Stimulated activated CD4-positive, alpha-beta T cell treated with anti-CD3 and anti-CD28 coated beads, Interleukin-4, amount 100 ng/mL, for 4 hours (primary cell): ENCODE results near the gene HDAC3.
A peak's percentile ranks its signal among the peaks of the same experiment; 100 is the strongest.

Experiments
- DNase-seq, 2 experiments: peaks; one replicate each; pipeline ENCODE4 v3.0.0-alpha.2; 2020

The HDAC3 gene

GRCh38 chr5:141636413-141637122 lies at the start of gene HDAC3, which contains the start of gene RELL2:
Gene HDAC3 (minus strand): TSS chr5:141636849. CDS start chr5:141636790, 59 bp downstream.
Gene RELL2 (plus strand): TSS chr5:141636997. CDS start chr5:141638226, 1,229 bp downstream.
- peak; percentile 90 to 95 for DNase-seq

DNA sequence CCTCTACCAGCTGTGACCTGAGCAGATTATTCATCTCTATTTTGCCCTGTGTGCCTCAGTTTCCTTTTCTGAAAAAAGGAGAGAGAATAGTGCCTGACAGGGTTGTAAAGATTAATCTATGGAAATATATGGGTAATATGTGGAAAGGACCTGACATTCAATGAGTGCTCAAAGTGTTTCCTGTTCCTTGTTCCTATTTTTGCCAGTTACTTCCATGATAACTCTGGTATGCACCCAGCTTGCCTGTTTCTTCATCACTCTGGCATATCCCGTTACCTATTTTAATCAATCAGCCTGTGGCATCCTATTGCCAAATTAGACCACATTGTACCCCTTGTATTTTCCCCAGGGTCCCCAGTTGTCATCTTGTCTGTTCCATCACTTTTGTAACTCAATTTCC lies 48.9 kb upstream of the HDAC3 start:
- DNase-seq, result no peak

GRCh38 chr5:141683596-141684141 lies 47.0 kb upstream of the HDAC3 start:
- DNase-seq, result no peak

GRCh38 chr5:141681695-141682641 lies 45.3 kb upstream of the HDAC3 start, which contains the start of gene ARAP3:
Gene ARAP3 (minus strand): TSS chr5:141682230. CDS start chr5:141680486, 1,744 bp downstream.
- DNase-seq, result peak; percentile 17 to 40

DNA sequence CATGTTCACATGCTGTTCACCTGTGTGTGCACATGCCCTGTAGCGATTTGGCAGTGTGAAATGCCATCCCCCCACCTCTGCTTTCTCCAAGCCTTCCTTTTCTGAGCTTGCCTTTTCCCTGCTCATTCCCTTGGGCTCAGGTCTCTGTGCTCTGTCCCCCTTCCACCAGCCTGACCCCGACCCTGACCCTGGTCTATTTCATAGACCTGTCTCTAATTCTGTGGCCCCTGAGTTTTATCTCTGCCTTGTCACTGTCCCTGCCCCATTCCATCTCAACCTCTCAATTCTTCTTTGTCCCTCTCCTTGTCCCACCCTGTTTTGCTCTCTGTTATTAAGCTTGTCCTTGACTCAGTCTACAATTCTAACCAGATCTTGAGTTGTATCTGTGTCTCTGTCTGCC lies 44.6 kb upstream of the HDAC3 start:
- DNase-seq, result no peak

- no peak for DNase-seq
Measured at GRCh38 chr5:141680751-141681201, 44.1 kb upstream of the HDAC3 start.

DNA sequence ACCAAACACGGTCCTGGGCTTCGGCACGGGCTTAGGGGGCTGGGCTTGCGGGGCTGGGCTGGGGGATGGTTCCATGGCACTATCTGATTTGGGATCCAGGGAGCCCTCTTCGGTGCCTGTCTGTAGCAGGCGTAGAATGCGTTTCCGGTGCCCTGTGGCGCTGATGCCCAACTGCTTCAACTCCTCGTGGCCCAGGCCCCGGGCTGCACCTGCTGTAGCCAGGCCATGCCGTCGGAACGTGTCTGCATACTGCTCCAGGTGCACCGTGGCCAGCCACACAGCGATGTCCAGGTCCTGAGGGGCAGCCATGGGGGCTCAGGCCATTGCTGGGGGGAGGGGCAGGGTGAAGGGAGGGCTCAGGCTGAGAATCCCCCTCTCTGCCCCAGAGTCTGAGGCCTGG lies 43.5 kb upstream of the HDAC3 start:
- DNase-seq, result no peak

DNA sequence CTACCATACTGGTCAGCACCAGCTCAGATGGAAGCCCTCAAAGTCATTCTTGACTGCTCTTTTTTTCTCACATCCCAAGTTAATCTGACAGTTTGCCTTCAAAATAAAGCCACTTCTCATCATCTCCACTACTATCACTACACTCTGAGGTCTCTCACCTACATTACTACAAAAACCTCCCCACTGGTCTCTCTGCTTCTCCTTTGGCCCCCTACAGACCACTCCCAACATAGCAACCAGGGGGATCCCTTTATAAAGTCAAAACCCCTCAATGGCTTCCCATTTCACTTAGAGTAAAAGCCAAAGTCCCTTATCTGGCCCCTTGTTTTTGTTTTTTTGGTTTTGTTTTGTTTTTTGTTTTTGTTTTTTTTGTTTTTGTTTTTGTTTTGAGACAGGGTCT lies 40.8 kb upstream of the HDAC3 start:
- DNase-seq, result no peak

- DNase-seq, result no peak
Measured at GRCh38 chr5:141675672-141676071, 39.0 kb upstream of the HDAC3 start.

DNA sequence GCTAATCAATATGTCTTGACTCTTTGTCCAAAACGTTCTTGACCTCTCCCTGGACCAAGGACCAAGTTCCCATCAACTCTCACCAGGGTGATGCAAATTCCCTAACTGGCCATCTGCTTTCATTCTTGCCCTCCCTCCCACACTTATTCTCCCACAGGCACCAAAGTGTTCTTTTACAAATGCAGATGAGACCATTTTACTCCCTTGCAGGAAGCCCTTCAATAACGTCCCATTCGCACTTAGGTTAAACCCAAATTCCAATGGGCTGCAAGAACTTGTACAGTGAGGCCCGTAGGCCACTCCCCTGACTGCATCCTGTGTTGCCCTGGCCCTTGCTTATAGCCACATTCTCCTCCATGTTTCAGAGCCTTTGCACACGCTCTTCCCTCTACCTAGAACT lies 38.1 kb upstream of the HDAC3 start:
- no peak for DNase-seq

GRCh38 chr5:141672841-141673813 lies 36.5 kb upstream of the HDAC3 start:
- DNase-seq, result no peak

DNA sequence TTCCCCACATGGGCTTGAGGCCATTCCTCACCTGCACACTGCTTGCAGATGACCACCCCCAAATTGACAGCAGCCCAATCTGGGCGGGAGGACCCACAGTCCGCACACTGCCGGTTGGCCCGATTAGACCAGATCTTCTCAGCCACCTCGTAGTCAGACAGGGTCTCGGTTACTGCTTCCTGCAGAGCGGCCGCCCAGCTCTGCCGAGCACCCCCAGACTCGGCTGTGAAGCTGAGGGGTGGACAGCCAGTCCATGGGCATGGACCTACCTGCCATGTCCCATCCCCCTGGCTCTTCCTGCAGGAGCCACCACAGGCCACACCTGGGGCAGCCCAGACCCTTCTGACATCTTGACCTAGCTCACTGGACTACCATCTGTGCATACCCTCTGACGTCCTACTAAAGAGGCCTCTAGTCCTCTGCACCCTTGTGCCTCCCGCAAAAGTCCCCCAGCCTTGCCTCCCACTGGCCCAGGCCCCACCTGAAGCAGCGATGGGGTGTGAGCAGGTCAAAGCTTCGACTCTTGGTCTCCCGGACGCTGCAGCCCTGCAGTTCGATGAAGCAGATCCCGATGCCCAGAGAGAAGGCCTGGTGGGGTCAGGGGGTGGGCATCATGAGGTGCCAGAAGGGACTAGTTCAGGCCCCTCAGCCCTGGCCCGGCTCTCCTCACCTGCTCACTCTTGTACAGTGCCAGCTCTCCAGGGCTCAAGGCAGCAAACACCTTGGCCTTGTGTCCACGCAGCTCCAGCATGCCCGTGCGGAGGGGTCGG lies 35.6 kb upstream of the HDAC3 start:
- no peak for DNase-seq

DNA sequence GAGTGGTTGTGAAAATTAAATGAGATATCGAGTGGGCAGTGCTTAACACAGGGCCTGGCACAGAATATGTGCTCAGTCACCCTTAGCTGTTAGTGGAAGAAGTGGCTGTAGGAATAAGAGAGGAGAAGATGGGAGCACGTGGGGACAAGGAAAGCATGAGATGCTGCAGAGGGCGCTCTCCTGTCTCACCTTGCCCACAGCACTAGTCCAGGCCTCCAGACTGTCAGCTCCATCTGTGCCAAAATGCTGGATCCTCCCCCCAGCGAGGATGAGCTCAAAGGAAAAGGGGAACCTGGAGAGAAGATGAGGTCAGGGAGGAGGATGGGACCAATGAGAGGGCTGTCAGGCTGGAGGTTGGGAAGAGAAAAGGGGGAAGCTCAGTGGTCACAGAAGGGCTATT lies 32.9 kb upstream of the HDAC3 start:
- no peak for DNase-seq

DNA sequence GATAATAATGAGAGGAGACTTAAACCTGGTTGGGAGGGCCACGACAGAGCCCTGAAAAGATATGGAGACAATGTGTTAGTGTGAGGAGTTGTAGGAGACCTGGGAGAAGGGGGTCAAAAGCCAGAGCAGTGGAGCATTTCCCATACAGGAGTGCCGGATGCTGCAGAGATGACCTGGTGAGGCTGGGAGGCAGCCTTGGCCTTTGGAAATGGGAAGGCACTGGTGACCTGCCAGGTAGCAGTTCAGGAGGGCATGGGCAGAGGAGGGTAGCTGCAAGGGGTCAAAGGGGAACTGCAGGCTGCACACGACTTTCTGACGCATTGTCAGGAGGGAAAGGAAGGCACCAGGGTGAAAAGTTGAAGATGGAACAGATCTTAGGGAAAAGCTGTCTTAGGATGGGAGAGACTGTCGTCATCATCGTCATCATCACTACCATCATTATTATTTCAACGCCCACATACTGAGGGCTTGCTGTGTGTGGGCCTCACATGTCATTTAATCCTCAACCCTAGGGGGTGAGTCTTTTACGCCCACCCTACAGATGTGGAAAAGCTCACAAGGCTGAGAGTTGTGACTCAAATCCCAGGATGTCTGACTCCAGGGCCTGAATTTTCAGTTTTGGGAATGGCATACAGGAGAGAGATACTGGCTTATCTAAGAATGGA lies 32.1 kb upstream of the HDAC3 start:
- DNase-seq, result no peak

DNA sequence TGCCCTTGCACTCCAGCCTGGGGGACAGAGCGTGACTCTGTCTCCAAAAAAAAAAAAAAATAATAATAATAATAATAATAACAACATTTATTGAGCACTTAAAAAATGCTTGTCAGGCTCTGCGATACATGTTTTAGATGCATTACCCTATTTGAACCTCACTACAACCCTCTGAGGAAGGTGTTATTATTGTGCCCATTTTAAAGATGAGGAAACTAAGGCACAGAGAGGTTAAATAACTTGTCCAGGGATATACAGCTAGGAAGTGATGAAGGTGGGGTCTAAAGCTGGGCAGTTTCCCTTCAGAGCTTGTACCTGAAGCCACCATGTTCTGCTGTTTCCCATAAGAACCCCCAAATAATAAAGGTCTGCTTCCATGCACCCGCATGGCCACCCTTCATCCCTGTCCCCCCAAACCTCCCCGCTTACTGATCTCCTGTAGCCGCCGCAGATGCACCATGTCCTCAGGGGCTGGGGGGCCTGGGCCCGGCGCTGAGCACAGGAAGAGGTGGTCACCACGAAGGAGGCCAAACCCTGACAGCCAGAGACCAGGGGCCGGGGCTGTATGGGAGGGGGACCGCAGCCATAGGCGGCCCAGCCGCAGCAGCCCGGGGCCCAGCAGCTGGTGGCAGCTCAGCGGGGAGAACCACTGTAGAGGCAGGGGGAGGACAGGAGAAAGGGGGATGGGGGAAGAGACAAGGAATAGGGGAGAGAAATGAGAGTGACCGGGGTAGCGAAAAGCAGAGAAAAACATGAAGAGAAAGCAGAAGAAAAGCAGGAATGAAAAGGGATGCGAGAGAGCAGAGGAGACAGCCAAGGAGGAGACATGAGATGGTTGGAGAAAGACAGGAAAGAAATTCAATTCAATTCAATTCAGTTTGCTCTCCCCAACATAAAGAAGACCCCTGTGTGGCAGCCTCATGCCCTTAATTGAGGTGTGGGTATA lies 29.6 kb upstream of the HDAC3 start:
- DNase-seq, result no peak

- peak; percentile 58 to 71 for DNase-seq
Measured at GRCh38 chr5:141664733-141665461, 28.2 kb upstream of the HDAC3 start.

- no peak for DNase-seq
Measured at GRCh38 chr5:141663506-141663905, 26.9 kb upstream of the HDAC3 start.

- no peak for DNase-seq
Measured at GRCh38 chr5:141662028-141662427, 25.4 kb upstream of the HDAC3 start.
